BE2C (cell line): ENCODE results near the gene FCRL5.

Experiments
- DNase-seq: peaks from one replicate; pipeline ENCODE4 v3.0.0-alpha.2; 2020
- H3K27me3 ChIP-seq: fragments of 250-450 bp; sonication (Bioruptor Pico); 2 replicates; pipeline ENCODE4 v1.5.1; 2020; ENCODE audit warnings: mild to moderate bottlenecking
- H3K36me3 ChIP-seq: fragments of 250-450 bp; sonication (Bioruptor Pico); 2 replicates; pipeline ENCODE4 v1.5.1; 2020; ENCODE audit warnings: mild to moderate bottlenecking
- H3K4me1 ChIP-seq: fragments of 250-450 bp; sonication (Bioruptor Pico); 2 replicates; pipeline ENCODE4 v1.5.1; 2020
- H3K4me3 ChIP-seq: 2 replicates; pipeline ENCODE4 v1.5.1; 2011; ENCODE audit warnings: low read depth, low read length
- H3K9me3 ChIP-seq: fragments of 250-450 bp; sonication (Bioruptor Pico); 2 replicates; pipeline ENCODE4 v1.5.1; 2020
- CTCF ChIP-seq: IDR thresholded peaks from 2 replicates; pipeline ENCODE4 v1.5.1; 2012; ENCODE audit warnings: mild to moderate bottlenecking, low read depth, low read length

Gene FCRL5

GRCh38 chr1:157505481-157506272, 46.6 kb downstream of the FCRL5 start:
- Histone ChIP-seq H3K36me3 (no peaks in the 10 kb centered on the region), H3K4me1 (no peaks in the 10 kb centered on the region), H3K27me3 (no peaks in the 10 kb centered on the region; the same call in 1 of the 2 replicates), H3K4me3 (no peak overlapping the region), H3K9me3 (no peaks in the 10 kb centered on the region)
- peak; percentile 56 for DNase-seq
- TF ChIP-seq CTCF: peak; percentile 92

- Histone ChIP-seq H3K9me3 (no peaks in the 10 kb centered on the region), H3K36me3 (no peaks in the 10 kb centered on the region), H3K4me3 (no peak overlapping the region), H3K27me3 (peaks cover 7% of the 10 kb centered on the region; the same call in 1 of the 2 replicates), H3K4me1 (no peaks in the 10 kb centered on the region)
- TF ChIP-seq CTCF: no peak
- no peak for DNase-seq
Measured at GRCh38 chr1:157504646-157505045, 47.7 kb downstream of the FCRL5 start.

- no peaks in the 10 kb centered on the region for H3K36me3 ChIP-seq
- no peak for TF ChIP-seq CTCF
- H3K27me3 ChIP-seq: peaks cover 12% of the 10 kb centered on the region; the same call in 1 of the 2 replicates
- DNase-seq: no peak
- no peaks in the 10 kb centered on the region for H3K9me3 ChIP-seq
- no peaks in the 10 kb centered on the region for H3K4me1 ChIP-seq
- no peak overlapping the region for H3K4me3 ChIP-seq
Measured at GRCh38 chr1:157499521-157499920, 52.8 kb downstream of the FCRL5 start.

GRCh38 chr1:157498736-157499090, 53.6 kb downstream of the FCRL5 start:
- Histone ChIP-seq H3K9me3 (no peaks in the 10 kb centered on the region), H3K27me3 (peaks cover 15% of the 10 kb centered on the region; the same call in 1 of the 2 replicates), H3K4me3 (no peak overlapping the region), H3K36me3 (no peaks in the 10 kb centered on the region), H3K4me1 (no peaks in the 10 kb centered on the region)
- no peak for TF ChIP-seq CTCF
- no peak for DNase-seq

GRCh38 chr1:157497987-157498735, 54.2 kb downstream of the FCRL5 start:
- Histone ChIP-seq H3K9me3 (no peaks in the 10 kb centered on the region), H3K36me3 (no peaks in the 10 kb centered on the region), H3K4me1 (no peaks in the 10 kb centered on the region), H3K27me3 (peaks cover 15% of the 10 kb centered on the region; the same call in 1 of the 2 replicates), H3K4me3 (no peak overlapping the region)
- TF ChIP-seq CTCF: no peak
- no peak for DNase-seq

- Histone ChIP-seq H3K4me1 (no peaks in the 10 kb centered on the region), H3K36me3 (no peaks in the 10 kb centered on the region), H3K4me3 (no peak overlapping the region), H3K27me3 (peaks cover 15% of the 10 kb centered on the region; the same call in 1 of the 2 replicates), H3K9me3 (no peaks in the 10 kb centered on the region)
- no peak for DNase-seq
- TF ChIP-seq CTCF: no peak
Measured at GRCh38 chr1:157497284-157497683, 55.0 kb downstream of the FCRL5 start.
